Left kidney (tissue), 2 donors: ENCODE data around the gene IL18BP. TPM values are rescaled to one million over a fixed set of nuclear protein-coding genes. Genes with fewer than 3 reads are reported as not detected.
A peak's percentile ranks its signal among the peaks of the same experiment; 100 is the strongest.

Experiments used
- DNase-seq: peaks from one replicate; pipeline ENCODE4 v3.0.0-alpha.2; 2013
- polyA plus RNA-seq: library from polyadenylated mRNA; unstranded; fragments of 120-200 nt; gene quantifications from one replicate; pipeline ENCODE4 v1.2.1, GENCODE V29; 2013; ENCODE audit not compliant: insufficient read length

The IL18BP gene
- polyA plus RNA-seq, 1 donor: 16.8 TPM

DNA sequence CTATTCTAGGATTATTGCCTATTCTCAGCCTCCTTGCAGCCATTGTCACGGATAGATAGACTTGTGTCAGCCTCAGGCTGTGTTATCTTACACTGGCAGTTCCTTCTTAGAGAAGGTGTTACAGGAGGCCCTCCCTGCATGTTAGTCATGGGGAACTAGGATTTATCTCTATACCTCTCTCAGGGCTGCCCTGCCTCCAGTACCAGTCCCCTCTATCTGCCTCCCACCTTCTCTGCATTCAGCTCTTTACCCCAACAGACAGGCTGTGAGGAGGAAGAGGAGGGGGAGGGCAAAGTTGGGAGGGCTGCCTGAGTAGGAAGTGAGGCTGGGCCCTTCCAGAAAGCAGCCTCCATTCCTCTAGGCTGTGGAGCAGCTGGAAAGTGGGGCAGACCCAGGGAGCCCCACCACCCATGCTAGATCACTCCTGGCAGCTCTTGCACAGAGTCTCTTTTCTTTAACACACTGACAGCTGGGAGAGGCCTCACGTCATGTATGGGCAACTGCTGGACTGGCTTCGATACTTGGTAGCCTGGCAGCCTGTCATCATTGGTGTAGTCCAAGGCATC is 2.9 kb upstream of the IL18BP start:
- no peak for DNase-seq

DNA sequence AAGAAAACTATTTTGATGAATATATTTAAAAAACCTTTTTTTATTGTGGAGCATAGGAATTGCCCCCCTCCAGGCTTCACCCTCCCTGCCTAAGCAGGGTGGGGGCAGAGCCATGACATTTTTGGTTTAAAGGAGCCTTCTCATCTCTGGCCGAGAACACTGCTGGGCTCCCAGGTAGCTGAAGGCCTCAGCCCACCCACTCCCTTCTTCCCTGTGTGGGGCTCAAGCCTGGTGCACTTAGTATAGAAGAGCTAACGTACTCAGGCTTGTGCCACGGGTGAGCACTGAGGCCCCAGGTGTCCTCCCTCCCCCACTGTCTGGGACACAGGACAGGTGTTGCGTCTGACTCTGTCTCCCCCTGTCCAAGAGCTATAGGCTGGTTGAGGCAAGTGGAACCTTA is 2.2 kb upstream of the IL18BP start:
- DNase-seq: no peak

DNA sequence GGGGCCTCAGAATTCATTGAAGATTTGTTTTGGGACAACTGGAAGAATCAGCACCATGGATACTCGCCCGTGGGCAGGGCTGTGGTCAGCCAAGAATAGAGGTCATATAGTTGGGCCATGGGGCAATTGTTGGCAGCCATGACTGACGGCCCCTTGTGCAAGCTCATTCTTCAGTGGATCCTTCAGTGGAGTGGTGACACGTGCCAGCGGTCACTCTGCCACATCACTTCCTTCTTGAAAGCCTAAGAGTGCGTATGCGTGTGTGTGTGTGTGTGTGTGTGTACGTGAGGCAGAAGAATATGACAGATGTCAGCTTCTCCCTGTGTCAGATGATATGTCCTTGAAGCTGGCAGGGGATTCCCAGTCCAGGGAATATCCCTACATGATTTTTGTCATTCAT is 1.8 kb upstream of the IL18BP start:
- no peak for DNase-seq

DNA sequence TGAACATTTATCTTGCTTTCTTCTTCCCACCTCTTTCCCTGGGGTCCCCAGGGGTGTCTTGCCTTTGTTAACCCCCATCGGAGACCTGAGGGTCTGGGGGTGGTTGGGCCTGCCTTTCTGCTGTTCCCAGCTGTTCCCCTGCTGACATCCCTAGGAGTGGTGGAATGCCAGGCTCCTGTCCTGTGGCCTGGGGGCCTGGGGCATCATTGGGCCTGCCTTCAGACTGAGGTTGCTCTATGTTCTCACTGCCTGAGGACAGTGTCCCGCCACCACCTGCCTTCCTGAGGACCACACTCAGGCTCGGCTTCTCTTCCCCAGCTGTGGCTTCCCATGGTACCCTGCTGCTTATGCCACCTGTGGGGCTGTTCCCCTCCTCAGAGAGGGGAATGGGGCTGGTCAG is 1.1 kb upstream of the IL18BP start:
- DNase-seq: no peak

DNA sequence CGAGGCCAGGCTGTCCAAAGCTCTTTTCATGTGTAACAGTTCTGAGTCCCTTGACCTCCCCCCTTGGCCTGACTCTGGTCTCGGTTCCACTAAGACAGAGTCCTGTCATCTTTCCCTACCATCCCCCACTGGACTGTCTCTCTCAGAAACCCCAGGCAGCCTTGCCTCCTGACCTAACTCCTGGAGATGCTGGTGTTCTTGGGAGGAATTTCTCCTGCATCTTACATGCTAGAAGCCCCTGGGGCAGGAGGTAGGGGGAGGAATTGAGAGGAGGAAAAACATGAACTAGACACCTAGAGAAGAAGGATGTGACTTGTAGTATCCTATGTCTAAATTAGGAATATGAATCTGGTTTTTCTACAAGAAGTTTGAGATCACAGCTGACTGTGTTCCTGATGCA is 648 bp upstream of the IL18BP start:
- DNase-seq: no peak

DNA sequence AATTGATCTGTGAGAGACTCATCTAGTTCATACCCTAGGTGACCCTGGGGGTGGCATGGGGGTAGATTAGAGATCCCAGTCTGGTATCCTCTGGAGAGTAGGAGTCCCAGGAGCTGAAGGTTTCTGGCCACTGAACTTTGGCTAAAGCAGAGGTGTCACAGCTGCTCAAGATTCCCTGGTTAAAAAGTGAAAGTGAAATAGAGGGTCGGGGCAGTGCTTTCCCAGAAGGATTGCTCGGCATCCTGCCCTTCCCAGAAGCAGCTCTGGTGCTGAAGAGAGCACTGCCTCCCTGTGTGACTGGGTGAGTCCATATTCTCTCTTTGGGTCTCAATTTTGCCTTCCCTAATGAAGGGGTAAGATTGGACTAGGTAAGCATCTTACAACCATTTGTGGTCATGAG is 653 bp downstream of the IL18BP start:
- no peak for DNase-seq

DNA sequence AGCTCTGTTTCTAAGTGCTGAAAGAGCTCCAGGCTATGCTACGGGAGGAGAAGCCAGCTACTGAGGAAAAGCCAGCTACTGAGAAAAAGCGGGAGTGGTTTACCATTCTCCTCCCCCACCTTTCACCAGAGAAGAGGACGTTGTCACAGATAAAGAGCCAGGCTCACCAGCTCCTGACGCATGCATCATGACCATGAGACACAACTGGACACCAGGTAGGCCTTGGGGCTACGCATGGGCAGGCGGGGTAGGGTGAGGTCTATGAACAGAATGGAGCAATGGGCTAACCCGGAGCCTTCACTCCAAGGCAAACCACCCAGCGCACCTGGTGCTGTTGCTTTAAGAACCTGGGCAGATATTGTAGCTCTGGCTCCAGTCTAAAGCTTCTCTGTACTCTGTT is 1.1 kb downstream of the IL18BP start:
- no peak for DNase-seq

DNA sequence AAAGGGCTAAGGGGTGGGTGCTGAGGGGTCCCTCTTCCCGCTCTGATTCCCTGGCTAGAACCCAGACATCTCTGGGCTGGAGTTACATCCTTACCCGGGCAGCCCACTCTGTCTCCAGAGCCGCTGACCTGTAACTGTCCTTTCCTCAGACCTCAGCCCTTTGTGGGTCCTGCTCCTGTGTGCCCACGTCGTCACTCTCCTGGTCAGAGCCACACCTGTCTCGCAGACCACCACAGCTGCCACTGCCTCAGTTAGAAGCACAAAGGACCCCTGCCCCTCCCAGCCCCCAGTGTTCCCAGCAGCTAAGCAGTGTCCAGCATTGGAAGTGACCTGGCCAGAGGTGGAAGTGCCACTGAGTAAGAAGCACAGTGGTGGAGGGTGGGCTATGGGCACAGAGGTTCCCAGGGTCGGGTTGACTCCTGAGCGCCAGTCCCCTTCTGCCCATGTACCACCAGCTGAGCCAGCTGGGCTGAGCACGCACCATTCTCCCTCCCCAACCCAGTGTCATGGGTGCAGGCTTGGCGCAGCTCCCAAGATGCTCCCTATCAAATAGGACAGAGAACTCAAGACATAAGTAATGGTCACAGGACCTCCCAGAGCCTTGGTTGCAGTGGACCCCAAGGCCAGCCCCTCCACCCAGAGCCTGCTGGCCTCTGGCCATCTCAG is 1.6 kb downstream of the IL18BP start:
- no peak for DNase-seq

DNA sequence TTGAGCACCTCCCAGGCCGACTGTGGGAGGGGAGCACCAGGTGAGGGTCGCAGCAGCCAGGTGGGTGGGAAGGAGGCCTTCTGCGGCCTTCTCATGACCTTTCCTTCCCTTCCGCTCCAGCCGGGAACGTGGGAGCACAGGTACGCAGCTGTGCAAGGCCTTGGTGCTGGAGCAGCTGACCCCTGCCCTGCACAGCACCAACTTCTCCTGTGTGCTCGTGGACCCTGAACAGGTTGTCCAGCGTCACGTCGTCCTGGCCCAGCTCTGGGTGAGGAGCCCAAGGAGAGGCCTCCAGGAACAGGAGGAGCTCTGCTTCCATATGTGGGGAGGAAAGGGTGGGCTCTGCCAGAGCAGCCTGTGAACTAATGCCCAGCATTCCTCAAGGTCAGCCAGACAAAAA is 2.6 kb downstream of the IL18BP start:
- no peak for DNase-seq

DNA sequence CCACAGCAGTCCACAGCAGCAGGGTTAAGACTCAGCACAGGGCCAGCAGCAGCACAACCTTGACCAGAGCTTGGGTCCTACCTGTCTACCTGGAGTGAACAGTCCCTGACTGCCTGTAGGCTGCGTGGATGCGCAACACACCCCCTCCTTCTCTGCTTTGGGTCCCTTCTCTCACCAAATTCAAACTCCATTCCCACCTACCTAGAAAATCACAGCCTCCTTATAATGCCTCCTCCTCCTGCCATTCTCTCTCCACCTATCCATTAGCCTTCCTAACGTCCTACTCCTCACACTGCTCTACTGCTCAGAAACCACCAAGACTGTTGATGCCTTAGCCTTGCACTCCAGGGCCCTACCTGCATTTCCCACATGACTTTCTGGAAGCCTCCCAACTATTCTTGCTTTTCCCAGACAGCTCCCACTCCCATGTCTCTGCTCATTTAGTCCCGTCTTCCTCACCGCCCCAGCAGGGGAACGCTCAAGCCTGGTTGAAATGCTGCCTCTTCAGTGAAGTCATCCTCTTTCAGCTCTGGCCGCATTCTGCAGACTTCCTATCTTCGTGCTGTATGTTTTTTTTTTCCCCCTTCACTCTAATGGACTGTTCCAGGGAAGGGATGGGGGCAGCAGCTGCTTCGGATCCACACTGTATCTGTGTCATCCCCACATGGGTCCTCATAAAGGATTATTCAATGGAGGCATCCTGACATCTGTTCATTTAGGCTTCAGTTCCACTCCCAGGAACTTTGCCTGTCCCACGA is 3.3 kb downstream of the IL18BP start:
- peak; percentile 20 for DNase-seq

DNA sequence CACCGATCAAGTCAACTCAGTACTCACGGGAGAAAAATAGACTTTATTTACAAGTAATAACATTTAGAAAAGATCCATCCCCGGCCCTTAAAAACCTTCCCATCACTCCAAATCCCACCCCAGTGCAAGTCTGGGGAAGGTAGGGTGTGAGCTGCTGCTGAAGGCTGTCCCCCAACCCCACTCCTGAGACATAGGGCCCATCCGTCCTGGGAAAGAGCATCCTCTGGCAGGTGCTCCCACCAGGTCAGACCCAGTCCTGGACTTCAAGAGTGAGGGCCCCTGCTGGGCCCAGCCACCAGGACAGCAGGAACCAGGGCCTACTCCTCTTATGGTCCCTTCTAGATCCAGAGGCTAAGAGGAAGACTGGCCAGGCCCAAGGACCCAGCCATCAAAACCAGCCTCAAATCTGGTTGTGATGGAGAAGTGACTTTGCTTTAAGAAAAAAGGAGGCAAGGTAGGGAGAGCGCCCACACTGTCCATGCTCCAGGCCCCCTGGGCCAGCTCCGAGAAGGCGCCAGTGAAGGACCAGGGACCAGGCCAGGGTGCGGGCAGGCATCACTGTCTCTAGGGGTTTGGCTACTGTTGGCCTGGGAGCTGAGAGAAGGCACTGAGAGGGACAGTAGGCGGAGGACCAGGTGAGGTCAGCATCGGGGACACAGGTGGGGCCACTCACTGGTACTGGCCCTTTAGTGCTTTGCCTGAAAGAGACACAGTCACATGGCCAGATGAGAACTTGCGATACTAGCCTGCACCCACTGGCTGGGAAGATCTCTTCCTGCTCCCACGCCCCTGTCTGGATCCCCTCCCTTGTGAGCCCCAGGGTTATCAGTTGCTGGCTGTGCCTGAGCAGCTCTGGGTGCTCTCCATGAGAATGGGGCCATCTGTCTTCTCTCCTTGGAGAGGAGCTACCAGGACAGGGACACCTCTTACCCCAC is 4.4 kb downstream of the IL18BP start:
- no peak for DNase-seq

DNA sequence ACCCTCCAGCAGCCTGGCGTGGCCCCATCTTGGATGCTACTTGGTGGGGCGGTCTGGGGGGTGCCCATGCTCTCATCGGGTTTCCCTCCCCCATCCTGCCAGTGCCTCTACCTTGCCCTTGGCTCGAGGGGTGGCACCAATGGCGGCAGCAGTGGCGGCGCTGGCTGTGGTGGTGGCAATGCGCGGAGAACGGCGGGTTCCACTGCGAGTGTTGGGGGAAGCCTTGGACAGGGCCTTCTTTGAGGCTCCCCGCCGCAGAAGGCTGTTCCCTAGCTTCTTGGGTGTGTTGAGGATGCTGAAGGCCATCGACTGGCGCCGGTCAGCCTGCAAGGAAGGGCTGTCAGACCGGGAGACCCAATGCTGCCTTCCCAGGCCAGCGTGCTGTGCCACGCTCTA is 5.1 kb downstream of the IL18BP start:
- DNase-seq: no peak

DNA sequence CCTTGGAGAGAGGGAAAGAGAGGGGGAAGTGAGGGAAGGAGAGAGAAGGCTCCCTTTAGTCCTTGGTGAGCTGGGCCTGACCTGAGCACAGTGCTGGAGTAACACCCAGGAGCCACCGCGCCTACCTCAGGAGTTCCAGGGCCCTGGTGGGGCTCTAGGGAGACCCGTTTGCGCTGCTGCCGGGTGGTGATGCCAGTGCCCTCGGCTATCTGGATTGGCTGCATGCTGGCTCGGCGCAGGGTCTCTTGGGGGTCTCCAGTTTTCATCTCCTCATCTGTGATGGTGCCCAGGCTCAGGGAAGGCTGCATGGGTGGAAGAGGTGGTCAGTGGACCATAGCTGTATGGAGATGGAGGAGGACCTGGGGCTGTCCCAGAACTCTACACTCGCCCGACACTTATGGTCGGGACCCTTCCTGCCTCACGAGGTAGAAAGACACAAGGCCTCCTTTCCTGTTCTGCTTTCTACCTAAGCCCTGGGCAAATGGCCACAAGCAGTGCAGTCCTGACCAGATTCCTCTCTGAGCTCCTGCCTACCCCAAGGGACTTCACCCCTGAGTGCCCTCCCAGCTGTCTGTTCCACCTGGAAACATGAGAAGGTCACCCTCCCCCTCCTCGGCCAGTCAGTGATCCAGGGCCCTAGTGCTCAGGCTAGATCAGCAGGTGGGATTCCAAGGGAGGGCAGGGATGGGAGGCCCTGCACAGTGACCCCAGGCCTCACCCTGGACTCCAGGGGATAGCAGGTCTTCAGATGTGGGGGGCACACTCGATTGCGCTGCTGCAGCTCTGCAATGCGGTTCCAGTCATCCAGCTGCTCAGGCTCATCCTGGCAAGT is 6.0 kb downstream of the IL18BP start:
- no peak for DNase-seq

DNA sequence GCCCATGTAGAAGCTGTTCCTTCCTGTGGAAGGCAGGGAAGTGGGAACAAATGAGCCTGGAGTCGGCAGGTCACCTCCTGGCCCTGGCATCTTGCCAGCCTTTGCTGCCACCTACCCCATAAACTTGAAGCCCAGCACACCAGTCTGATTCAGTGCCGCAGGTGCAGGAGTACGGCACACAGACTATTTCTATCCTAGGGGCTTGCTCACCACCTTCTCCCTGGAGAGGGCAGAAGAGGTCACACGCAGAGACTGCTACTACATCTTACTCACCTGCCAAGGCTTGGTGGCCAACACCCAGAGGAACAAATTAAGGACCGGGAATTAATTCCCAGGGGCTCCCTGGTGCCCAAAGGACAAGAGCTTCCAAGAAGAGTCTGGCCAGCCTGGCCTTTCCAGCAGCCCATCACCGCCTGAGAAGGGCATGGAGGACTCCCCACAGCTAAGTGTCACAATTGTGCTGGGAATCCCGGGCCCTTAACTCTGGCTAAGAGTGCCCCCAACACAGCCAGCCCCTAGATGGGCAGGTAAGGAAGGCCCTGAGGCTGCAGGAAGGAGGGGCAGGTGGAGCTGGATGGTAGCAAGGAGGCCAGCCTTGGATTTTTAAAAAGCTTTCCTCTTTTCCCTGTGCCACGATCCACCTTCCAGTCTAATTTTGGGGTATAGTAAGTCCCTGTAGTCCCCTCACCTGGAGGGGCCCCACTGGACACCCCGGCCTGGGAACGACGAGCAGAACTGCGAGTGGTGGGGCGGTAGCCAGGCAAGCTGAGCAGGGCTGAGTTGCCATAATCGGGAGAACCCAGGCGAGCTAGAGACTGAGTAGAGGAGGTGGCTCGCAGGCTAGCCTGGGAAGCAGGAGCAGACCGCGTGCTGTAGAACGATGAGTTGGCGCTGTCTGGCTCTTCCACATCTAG is 6.9 kb downstream of the IL18BP start:
- DNase-seq: no peak

DNA sequence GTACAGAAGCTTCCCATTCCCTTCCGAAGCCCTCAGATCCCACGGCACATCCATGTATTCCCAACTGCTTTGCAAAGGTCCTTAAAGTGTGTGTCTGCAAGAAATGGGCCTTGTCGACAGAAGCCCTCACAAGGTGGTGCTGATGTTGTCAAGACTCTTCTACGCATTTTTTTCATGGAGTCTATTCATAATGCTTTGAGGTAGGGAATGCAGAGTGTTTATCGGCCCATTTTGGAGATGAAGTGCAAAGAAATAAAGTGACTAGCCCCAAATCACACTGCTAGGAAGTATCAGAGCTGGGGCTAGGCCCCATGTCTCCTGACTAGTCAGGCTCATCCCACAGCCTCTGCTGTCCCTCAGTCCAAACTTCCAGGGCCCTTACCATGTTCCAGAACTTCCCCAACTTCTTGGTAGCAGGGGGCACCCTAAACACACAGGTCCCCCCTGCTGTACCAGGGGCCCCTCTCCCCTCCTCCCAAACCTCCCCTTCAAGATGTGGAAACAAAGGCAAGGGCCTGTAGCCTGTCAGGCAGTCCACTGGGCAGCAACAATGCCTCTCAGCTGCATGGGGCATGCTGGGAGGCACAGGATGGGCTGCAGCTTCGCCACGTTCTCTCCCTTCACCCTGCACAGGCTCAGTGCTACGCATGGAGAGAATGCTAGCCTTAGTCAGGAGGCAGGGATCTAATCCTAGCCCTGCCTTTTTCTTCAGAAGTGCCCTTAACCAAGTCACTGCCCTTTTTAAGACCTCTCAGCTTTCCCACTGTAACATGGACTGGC is 7.8 kb downstream of the IL18BP start:
- no peak for DNase-seq

DNA sequence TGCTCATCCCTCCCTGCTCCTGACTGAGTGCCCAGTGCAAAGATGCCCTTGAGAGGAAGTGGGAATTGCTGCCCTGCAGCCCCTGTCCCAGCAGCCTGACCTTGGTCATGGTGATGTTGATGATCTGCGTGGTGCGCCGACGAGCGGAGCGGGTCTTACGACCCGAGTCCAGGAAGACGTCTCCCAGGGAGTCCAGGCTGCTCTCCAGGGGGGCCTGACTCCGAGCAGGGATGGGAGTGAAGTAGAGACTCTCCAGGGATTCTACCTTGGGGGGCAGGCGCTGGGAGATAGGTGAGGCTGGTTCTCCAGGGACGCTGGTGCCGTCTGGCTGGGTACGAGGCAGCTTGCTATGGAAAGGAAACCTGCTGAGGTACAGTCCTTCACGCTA is 8.4 kb downstream of the IL18BP start:
- DNase-seq: no peak

DNA sequence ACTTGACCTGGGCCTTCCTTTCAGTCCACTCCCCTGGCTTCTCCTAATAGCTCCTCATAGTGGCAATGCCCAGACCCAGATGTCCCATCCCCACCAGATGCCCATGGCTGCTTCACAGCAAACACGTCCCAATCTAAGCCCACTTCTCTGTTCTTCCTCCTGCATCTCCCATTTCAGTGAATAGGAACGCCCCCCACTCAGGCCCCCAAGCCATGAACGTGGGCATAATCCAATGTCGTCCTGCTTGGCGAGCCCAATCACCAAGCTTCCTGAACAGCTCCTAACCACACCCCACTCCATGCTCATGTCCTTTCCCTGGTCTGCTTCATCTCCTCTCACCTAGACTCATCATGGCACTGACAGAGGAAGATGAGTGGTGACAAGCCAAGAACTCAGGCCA is 8.9 kb downstream of the IL18BP start:
- DNase-seq: no peak

DNA sequence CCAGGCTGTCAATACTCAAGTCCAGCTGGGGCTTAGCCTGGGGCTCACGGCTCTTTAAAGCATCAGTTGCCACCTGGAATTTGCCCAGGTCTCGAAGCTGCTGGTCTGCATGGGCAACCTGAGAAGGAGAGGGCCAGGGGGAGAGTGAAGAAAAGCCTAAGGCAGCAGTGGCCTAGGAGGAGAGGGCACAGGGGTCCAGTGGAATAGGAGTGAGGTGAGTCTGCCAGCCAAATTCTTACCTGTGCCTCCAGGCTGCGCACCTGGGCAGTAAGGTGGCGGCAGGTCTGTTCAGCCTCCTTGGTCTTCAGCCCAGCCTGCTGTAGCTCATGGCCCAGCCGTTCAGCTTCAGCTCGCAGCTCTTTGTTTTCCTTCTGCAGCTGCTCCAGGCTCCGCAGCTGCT is 10.0 kb downstream of the IL18BP start:
- no peak for DNase-seq

DNA sequence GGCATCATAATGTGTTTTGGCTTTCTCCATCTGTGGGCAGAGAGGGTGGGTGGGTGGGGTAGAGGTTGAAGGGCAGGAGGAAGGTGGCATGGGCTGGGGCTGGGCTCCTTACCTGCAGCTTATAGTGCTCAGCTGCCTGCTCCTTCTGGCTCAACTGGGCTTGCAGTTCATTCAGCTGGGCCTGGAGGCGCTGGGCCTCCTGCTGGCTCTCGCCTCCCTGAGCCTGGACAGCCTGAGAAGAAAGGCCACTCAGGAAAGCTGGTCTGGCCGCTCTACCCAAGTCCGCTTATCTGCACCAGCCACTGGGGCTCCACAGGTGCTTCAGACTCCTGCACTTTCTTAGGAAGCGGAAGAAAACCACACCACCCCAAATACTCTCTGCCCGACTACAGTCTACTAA is 10.4 kb downstream of the IL18BP start:
- no peak for DNase-seq
